Right kidney (tissue), 9 donors: ENCODE data around the gene PUM2.
"Not testable (repeated sequence)": the region's sequence is repeated elsewhere in the genome, so short reads cannot be mapped to it uniquely, and the experiment has no call there.

Experiments
- DNase-seq: peaks from one replicate; pipeline ENCODE4 v3.0.0-alpha.2; 2016
- long read RNA-seq, 8 donors: transcript quantifications; one replicate each; lab custom pipeline, GENCODE V29; 2026

Gene PUM2, protein sequence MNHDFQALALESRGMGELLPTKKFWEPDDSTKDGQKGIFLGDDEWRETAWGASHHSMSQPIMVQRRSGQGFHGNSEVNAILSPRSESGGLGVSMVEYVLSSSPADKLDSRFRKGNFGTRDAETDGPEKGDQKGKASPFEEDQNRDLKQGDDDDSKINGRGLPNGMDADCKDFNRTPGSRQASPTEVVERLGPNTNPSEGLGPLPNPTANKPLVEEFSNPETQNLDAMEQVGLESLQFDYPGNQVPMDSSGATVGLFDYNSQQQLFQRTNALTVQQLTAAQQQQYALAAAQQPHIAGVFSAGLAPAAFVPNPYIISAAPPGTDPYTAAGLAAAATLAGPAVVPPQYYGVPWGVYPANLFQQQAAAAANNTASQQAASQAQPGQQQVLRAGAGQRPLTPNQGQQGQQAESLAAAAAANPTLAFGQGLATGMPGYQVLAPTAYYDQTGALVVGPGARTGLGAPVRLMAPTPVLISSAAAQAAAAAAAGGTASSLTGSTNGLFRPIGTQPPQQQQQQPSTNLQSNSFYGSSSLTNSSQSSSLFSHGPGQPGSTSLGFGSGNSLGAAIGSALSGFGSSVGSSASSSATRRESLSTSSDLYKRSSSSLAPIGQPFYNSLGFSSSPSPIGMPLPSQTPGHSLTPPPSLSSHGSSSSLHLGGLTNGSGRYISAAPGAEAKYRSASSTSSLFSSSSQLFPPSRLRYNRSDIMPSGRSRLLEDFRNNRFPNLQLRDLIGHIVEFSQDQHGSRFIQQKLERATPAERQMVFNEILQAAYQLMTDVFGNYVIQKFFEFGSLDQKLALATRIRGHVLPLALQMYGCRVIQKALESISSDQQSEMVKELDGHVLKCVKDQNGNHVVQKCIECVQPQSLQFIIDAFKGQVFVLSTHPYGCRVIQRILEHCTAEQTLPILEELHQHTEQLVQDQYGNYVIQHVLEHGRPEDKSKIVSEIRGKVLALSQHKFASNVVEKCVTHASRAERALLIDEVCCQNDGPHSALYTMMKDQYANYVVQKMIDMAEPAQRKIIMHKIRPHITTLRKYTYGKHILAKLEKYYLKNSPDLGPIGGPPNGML
- long read RNA-seq, donor 1, partial matches to known transcripts, result 0 of 1 reads
- long read RNA-seq, donor 1, other reads (novel, unspliced or antisense), result 0 of 1 reads
- long read RNA-seq, donor 2, result 0 reads
- long read RNA-seq, donor 3, partial matches to known transcripts, result 0 of 1 reads
- long read RNA-seq, donor 3, other reads (novel, unspliced or antisense), result 0 of 1 reads
- long read RNA-seq, donor 4, partial matches to known transcripts, result 24 of 24 reads
- long read RNA-seq, donor 4, other reads (novel, unspliced or antisense), result 0 of 24 reads
- long read RNA-seq, donor 5, partial matches to known transcripts, result 0 of 1 reads
- long read RNA-seq, donor 5, other reads (novel, unspliced or antisense), result 0 of 1 reads
- long read RNA-seq, donor 6, full-length matches to known transcripts, result 1 of 12 reads
- long read RNA-seq, donor 6, partial matches to known transcripts, result 11 of 12 reads
- long read RNA-seq, donor 6, other reads (novel, unspliced or antisense), result 0 of 12 reads
- long read RNA-seq, donor 7, full-length matches to known transcripts, result 2 of 27 reads
- long read RNA-seq, donor 7, partial matches to known transcripts, result 25 of 27 reads
- long read RNA-seq, donor 7, other reads (novel, unspliced or antisense), result 0 of 27 reads
- long read RNA-seq, donor 8, full-length matches to known transcripts, result 1 of 8 reads
- long read RNA-seq, donor 8, partial matches to known transcripts, result 7 of 8 reads
- long read RNA-seq, donor 8, other reads (novel, unspliced or antisense), result 0 of 8 reads

DNA sequence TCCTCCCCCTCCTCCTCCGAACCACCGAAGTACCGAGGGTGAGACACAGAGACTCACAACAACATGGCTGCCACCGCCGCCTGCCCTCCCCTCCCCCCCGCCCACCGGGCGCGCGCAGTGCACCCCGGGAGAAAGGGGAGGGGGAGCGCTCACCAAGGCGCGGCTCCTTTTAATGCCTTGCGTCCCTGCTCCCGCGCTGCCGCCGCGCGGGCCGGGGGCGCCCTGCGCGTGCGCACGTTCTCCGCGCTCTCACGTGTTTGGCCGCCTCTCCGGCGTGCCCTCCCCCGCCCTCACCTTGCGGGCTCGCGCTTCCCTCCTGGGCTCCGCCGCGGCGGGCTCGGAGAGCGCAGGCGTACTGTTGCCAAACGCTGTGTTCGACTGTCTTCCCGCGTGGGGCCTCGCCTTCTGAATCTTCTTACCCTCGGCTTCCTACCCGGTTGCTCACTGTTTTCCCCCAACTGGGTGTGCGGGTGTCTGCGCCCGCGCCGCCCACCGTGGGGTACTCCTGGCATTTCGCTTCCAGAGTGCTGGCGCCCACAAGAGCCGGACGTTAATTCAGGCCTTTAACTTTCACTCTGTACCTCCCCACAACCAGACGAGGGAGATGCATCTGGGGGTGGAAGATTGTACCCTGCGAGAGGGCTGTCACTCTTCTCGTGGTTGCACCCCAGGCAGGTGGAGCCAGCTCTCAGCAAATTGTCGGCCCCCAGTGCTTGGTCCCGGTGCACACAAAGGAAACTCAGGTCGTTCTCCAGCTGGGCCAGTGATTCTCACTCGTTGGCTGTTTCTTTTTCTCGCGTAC, at the start of gene PUM2:
Gene PUM2, minus strand, starts transcription at position 92 of the 802 bp plus-strand sequence. CDS start 23,484 bp downstream, outside the sequence.
- DNase-seq, result peak; percentile 96

DNA sequence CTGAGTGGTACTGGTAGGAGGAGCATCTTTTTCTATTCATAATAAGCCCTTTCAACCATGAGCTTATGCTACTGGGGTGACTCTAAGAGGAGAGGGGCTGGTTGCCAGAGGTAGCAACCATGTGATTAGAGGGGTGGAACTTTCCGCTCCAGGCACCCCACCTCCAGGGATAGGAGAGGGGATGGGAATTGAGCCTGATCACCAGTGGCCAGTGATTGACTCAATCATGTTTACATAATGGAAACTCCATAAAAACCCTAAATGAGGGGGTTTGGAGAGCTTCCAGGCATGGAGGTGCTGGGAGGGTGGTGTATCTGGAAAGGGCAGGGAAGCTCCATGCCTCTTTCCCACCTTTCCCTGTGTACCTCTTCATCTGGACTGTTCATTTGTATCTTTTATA, 49.7 kb upstream of the PUM2 start:
- DNase-seq, result no peak

DNA sequence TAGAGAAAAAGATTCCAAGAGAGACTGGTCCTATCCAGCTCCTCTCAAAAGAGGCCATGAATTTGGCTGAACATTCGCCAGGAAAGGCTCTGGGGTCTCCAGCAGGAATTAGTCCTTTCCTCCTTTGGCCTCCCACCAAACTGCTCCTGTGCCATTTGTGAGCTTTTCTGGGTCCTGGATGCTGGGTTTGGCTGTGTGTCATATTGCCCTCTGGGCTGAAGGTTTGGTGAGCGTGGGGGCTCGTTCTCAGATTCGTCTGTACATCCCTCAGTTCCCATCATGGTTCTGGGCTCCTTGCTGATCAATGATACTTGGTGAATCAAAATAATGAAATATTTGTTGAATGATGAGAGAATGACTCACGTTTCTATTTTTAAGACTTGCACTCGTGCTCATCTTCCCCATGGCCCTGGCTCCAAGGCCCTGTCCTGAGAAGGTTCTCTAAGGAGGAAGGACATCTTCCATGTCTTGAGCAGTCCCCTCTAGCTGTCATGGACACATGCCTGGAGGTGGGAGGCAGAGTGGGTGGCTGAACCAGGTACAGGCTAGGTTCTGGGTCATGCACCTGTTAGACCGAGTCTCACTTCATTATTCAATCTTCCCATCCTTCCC, 48.4 kb upstream of the PUM2 start:
- no peak for DNase-seq

DNA sequence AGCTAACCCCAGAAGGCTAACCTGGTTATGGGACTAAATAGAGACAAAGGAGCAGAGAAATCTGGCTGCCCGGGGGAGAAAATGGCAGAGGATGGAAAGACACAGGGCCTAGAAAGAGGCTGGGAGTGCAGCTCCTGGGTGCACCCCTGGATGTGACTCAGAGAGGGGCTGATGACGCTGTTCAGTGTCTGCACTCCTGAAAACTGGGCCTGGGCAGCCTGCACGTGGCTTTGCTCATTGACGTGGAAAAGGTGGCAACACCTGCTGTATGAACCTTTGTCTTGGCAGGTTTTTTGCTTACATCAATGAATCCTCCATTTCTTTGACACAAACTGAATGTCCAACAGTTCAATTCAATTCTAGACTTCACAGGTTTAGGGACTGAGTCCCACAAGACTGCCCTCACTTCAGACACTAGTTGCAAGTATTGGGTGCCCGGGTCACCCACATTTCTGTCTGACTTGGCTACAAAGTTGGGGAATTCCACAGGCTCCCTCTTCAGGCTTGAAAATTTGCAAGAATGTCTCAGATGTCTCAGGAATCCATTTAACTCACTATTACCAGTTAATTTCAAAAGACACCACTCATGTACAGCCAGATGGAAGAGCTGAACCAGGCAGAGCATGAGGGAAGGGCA, 47.3 kb upstream of the PUM2 start:
- no peak for DNase-seq

DNA sequence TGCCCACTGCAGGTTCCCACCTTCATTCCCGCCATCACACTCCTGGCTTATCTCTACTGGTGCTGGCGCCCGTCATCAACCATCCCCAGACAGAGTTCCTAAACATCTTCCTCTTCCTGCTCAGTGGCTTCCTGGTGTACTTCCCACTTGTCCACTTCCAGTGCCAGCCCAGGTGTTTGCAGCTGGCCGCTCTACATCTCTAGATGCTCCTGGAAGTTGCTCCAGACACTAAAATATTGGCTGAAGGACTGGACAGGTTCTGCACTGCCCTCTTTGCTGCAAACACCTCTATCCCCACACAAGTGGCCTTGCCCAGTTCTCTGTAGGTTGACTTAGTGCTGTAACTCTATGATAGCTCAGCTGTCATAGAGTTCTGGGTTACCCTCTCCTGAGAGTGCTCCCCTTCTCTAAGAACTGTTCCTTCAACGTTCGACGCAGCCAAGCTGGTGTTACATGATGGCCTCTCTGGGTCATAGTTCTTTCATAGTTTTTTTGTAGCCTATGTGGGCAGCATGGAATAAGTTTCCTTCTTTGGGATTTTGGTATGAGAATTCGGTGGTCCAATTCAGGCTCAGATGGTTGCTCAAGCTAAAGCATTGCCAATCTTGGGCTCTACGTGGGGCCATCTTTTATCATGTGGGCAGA, 45.8 kb upstream of the PUM2 start:
- no peak for DNase-seq

DNA sequence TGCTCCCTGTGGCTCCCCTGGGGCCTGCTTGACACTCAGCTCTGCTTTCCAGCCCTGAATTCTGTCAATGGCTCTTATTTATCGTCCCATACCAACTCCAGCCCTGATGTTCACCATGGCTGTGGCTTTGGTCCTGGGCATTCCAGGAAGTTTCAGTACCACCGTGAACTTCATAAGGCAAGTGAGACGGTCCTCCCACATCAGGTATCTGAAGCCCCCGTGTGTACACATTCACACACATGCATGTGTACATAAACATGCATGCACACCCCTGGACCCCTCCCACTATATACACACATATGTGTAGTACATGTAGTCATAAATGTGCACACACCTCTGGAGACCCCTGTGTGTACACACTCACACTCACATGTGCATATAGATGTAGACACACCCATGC, 43.3 kb upstream of the PUM2 start:
- no peak for DNase-seq

DNA sequence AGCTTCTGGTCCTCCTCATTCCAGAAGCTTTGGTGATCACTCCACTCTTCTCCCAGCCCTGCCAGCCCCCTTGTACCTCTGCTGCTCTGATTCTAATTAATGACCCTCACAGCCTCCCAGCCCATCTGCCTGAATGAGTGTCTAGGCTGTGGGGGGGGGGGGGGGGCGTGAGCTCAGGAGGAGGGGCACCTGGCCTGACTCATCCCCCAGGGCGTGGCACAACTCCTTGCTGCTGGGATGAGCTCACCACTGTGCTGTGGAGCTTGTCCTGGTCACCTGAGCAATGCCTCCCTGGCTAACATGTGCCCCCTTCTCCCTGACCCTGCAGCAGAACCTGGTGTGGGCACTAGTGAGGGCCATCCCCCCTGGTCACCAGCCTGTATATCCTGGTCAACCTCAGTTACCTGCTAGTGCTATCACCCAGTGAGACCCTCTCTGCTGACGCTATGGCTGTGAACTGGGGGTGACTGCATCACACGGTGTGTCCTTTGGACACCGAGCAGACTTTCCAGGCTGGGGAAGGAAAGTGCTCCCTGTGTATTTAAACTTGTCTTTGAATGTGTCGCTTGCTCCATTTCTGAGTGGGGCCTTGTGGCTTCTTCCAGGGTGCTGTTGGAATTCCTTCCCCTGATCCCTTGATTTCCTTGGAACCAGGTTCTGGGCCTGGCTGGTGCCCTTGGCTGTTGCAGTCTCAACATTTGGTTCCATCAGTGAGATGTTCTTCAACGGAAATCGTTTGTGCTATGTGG, 41.5 kb upstream of the PUM2 start:
- DNase-seq, result no peak

DNA sequence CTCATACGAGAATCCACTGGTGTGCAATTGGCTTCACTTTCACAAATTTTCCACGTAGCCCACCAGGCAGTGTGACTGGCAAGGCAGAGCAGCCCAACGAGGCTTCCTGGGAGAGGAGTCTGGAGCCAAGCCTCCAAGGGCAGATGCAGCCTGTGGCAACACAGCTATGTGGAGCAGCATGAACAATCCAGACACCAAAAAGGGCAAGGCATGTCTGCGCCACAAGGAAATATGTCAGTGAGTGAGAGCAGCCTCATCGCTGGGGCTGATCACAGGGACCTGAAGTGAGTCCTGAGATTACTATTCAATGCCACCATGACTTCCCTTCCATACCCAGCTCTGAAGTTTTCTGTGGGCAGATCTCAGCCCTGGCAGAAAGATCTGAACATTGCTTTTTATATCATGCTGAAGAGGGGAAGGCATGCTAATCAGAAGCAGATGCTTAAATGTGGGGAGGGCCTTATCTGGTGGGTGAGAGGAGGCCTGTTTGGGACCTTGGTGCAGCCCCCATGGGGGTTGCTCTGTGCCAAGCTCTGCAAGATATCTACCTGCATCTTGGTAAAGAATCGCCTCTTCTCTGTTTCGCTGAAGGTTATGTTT, 40.0 kb upstream of the PUM2 start:
- DNase-seq, result no peak

DNA sequence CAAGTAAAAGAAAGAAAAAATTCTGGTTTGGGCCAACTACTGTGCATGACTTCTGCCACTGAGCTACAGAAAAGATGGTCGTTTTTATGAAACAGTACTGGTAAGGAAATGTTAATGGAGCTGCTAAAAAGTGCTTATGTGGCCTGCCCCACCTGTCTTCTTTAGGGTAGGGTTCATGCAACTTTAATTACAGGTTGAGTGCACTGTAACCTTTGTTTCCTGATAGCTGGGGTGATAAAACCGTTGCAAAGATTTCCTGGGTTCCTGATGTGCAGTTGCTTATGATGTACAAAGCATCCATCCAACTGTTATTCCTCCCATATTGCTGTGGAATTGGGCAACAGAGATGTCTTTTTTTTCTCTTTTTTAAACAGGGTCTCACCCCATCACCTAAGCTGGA, 34.3 kb upstream of the PUM2 start:
- DNase-seq, result no peak

DNA sequence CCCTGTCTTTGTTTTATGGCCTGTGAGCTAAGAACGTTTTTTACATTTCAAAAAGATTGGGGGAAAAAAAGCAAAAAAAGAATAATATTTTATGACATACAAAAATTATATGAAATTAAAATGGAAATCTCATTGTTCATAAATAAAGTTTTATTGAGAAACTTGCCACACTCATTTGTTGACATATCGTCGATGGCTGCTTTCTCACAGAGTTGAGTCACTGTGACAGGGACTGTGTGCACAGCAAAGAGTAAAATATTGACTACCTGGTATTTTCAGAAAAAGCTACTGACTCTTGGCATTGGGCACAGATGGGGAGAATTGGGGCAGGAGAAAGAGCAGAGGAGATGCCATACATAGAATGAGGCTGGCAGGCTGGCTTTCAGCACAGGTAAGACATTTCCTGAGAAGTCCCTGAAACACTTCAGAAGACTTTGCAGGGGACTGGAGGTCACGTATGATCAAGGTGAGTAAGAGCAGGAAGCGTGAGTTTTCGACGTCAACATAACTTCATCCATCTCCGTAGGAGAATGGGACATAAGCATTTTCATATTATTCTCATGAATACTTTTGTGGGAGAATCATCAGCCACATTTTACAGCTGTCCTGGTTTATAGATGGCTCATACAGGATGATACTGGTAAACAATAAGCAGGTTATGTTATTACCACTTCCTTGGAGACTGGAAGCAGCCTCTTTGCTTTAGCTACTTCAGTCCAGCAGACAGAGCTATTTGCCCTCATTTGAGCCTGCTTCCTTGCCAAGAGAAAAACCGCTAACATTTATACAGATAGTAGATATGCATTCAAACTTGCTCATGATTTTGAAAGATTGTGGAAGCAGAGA, 32.5 kb upstream of the PUM2 start:
- DNase-seq, result no peak

DNA sequence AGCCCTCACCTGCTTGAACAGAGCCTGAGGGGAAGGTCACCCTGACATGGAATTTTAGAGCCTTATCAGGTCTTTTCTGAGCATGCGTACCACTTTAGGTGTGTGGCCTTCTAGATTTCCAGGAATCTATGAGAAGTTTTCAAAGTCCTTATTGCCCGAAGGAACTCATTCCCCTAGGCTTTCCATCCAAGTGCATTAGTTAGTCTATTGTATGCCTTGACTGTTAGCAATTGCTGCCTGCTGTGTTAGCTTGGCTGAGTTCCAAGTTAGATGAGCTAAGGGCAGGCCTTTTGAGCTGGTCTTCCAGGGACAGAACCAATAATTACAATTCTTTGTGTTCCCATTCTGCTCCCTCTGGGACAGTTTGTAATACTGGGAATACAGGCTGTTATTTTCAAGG, 30.8 kb upstream of the PUM2 start:
- DNase-seq, result no peak

DNA sequence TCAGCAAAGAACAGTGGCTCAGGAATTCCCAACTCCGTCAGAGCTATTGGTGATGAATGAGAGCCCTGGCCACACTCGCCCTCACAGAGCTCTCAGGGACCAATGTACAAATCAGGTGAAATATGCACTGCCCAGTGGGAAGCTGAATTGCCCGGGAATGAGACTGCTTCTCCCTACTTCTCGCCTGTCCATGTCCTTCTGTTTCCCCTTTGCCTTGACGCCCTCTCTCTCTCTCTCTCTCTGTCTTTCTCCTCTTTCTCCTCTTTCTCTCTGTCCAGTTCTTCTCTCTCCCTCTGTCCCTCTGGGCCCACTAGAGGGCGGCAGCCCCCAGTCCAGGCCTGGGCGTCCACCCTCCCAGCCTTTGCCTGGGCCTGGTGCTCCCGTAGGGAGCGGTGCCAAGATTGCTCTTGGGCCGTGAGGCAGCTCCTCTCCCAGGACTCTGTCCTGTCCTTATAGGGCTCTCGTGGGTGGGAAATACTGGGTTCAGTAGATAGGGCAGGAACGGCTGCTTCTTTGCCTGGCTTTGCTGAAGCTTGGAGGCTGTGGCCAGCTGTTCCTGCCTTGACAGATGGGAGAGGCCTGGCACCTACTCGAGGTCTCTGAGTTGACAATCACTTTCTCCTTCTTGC, 28.4 kb upstream of the PUM2 start:
- peak; percentile 70 for DNase-seq

DNA sequence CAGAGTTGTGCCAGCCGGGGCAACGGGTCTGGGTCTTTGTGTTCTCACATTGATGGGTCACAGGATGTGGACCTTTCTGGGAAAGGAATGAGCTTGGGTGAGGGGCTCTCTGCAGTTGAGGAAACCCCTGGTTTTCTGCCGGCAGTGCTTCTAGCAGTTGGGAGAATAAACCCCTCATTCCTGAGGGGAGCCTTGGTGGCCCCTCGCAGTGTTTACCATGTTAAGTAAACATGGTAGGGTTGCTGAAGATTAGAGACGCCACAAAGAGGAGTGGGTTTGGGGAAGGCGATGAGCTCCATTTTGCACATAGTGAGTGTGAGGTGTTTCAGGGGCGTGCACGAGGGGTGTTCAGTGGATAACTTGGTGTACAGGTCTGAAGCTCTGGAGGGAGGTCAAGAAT, 27.7 kb upstream of the PUM2 start:
- DNase-seq, result no peak

DNA sequence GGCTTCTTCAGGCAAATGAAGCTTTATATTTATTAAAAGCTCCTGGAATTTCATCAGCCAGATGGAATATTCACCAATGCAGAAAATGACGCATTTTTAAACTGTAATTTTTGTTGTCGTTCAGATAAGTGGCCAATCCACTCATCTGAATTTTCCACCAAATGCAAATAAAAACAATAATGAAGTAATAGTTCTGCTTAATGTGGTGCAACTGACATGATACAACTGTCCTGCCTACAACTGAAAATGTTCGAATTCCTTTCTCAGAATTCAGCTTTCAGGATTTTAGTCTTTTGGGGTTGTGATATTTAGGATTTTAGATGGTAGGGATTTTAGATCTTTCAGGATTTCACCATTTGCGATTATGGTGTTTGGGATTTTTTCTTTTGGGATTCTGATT, 27.1 kb upstream of the PUM2 start:
- DNase-seq, result no peak

DNA sequence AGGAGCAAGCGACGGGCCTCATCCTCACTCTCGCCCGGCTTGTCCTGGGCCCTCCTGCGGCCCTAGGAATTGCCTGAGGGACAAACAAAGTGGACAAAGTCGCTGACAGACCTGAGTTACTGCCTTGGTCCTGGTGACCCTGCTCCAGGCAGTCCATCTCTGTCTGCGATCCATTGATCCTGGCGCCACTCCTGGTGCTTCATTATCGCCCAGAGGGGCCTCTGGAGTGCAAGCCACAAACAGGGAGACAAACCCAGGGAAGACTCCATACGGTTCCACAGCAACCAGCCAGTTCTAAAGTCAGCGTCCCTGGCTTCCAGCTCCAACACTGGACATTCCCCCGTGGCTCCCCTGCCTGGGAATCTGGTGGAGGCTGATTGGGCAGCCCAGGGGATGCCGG, 24.3 kb upstream of the PUM2 start:
- DNase-seq, result not testable (repeated sequence)

DNA sequence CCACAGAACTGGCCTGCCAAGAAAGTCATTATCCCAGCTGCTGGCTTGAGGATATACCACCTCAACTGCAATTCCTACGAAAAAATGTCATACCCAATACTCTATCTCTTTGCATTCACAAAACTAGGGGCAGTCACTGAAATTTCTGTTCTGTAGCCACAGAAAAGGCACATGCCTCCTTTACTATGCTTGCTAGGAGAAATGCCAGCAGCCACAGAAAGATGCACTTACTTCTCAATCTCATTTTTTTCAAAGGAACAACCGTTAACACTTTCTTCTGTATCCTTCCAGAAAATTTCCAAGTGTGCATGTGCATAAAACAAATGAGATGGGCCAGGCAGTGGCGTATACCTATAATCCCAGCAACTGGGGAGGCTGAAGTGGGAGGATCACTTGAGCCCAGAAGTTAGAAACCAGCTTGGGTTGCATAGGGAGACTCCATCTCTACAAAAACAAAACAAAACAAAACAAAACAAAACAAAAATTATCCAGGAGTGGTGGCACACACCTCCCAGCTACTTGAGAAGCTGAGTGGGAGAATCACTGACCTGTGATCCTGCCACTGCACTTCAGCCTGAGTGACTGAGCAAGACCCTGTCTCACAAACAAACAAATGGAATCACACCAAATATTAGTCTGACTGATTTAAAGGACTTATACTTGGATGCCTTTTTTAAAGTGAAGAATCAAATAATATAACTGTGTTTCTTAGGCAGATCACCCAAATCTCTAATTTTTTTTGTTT, 22.4 kb upstream of the PUM2 start:
- DNase-seq, result no peak
